HCT116 (cell line): Measurements from ENCODE around the gene PPM1H. TPM values are rescaled to one million over a fixed set of nuclear protein-coding genes. Genes with fewer than 3 reads are reported as not detected.

ENCODE experiments used
- ATAC-seq: fragments of 200-7000 bp; cut with Tn5 transposase; 2 replicates; pipeline ENCODE4 v1.9.1; 2020; ENCODE audit warnings: mild to moderate bottlenecking, moderate library complexity
- BruUV-seq: library from RNA; stranded (reverse); fragments of 400-500 nt; replicated peaks from 2 replicates; lab custom pipeline; 2021; lab: Mats Ljungman, UMichigan
- CTCF ChIA-PET: fragments of 300-600 bp; sonication (Branson Sonifier 250); formaldehyde crosslinking; loops from one replicate; lab custom pipeline; 2021; ENCODE audit warnings: antibody characterized with exemption; lab: Charles Lee
- POLR2A ChIA-PET: fragments of 300-600, 350-600 bp; sonication (Branson Sonifier 250); formaldehyde crosslinking; loops from one replicate; lab custom pipeline; 2021; ENCODE audit warnings: antibody characterized with exemption; lab: Charles Lee
- RAD21 ChIA-PET, 2 experiments: fragments of 300-600 bp; sonication (Branson Sonifier 250); formaldehyde crosslinking; loops; one replicate each; lab custom pipeline; 2023; ENCODE audit warnings: low total read pairs in 2 of 2; ENCODE audit not compliant: uncharacterized antibody in 2 of 2, unreplicated experiment in 2 of 2, low non-redundant PET in 1 of 2; lab: Charles Lee
- DNase-seq: peaks from one replicate; pipeline ENCODE4 v3.0.0-alpha.2; 2010; ENCODE audit warnings: low read depth, low spot score
- H2AFZ ChIP-seq: fragments of 200-600 bp; shearing (Covaris generic), sonication (generic); 2 replicates; pipeline ENCODE4 v1.6.1; 2017; ENCODE audit warnings: low read depth, mixed run types, mixed read lengths, antibody characterized with exemption, low read length; ENCODE audit not compliant: poor library complexity, severe bottlenecking
- H3K27ac ChIP-seq: 2 replicates; pipeline ENCODE4 v1.5.1; 2012; ENCODE audit warnings: low read depth, low read length
- H3K27me3 ChIP-seq: fragments of 200-600 bp; sonication (generic); 2 replicates; pipeline ENCODE4 v1.6.1; 2016; ENCODE audit warnings: mixed run types, low read length, mixed read lengths; ENCODE audit not compliant: insufficient read depth
- H3K36me3 ChIP-seq, 2 experiments: fragments of 200-500 bp in 1 of 2; fragments of 200-600 bp in 1 of 2; sonication (Bioruptor generic) in 1 of 2; sonication (generic) in 1 of 2; 2 replicates each; pipeline versions ENCODE4 v1.5.1 to v1.6.1; 2014 to 2016; ENCODE audit warnings: low read length in 2 of 2, inconsistent platforms in 1 of 2, mixed read lengths in 1 of 2, mixed run types in 1 of 2; ENCODE audit not compliant: insufficient read depth in 2 of 2, control insufficient read depth in 1 of 2
- H3K4me1 ChIP-seq, 2 experiments: fragments of 200-600 bp in 1 of 2; sonication (generic) in 1 of 2; 2 replicates each; pipeline versions ENCODE4 v1.5.1 to v1.6.1; 2012 to 2017; ENCODE audit warnings: low read length in 2 of 2, inconsistent platforms in 1 of 2, mild to moderate bottlenecking in 1 of 2, mixed read lengths in 1 of 2, mixed run types in 1 of 2, moderate library complexity in 1 of 2; ENCODE audit not compliant: insufficient read depth in 2 of 2, control insufficient read depth in 1 of 2
- H3K4me2 ChIP-seq: fragments of 200-600 bp; sonication (generic); 2 replicates; pipeline ENCODE4 v1.6.1; 2017; ENCODE audit warnings: mixed run types, low read length, mixed read lengths
- H3K4me3 ChIP-seq, 2 experiments: fragments of 200-600 bp in 1 of 2; sonication (generic) in 1 of 2; replicated peaks in 1 of 2; 2 replicates each; pipeline ENCODE4 v1.5.1; 2011 to 2016; ENCODE audit warnings: low read length in 2 of 2, control low read depth in 1 of 2, low read depth in 1 of 2, mild to moderate bottlenecking in 1 of 2, mixed read lengths in 1 of 2, mixed run types in 1 of 2
- H3K79me2 ChIP-seq: fragments of 200-600 bp; sonication (generic); 2 replicates; pipeline ENCODE4 v1.6.1; 2017; ENCODE audit warnings: mild to moderate bottlenecking, mixed run types, low read length, moderate library complexity, mixed read lengths; ENCODE audit not compliant: insufficient read depth
- H3K9ac ChIP-seq: fragments of 200-600 bp; sonication (generic); 2 replicates; pipeline ENCODE4 v1.6.1; 2016; ENCODE audit warnings: low read length, mixed read lengths
- H3K9me2 ChIP-seq: fragments of 200-600 bp; sonication (generic), shearing (Covaris generic); 2 replicates; pipeline ENCODE4 v1.6.1; 2017; ENCODE audit warnings: mixed run types, mild to moderate bottlenecking, moderate library complexity; ENCODE audit not compliant: insufficient read depth
- H3K9me3 ChIP-seq, 2 experiments: fragments of 200-500 bp in 1 of 2; fragments of 200-600 bp in 1 of 2; sonication (Bioruptor generic) in 1 of 2; sonication (generic) in 1 of 2; 2 replicates each; pipeline ENCODE4 v1.6.1; 2014 to 2017; ENCODE audit warnings: low read length in 2 of 2, mixed read lengths in 2 of 2, inconsistent platforms in 1 of 2, low read depth in 1 of 2, mild to moderate bottlenecking in 1 of 2, mixed run types in 1 of 2, moderate library complexity in 1 of 2; ENCODE audit not compliant: control insufficient read depth in 1 of 2, insufficient read depth in 1 of 2
- H4K20me1 ChIP-seq: fragments of 200-600 bp; sonication (generic), shearing (Covaris generic); 2 replicates; pipeline ENCODE4 v1.6.1; 2017; ENCODE audit warnings: mixed run types, mild to moderate bottlenecking, moderate library complexity; ENCODE audit not compliant: insufficient read depth
- CEBPB ChIP-seq: IDR thresholded peaks from 2 replicates; pipeline ENCODE4 v1.6.1; 2012; ENCODE audit warnings: low read depth
- ELF1 ChIP-seq: IDR thresholded peaks from 2 replicates; pipeline ENCODE4 v1.6.1; 2012; ENCODE audit warnings: low read depth, borderline replicate concordance
- FOSL1 ChIP-seq: IDR thresholded peaks from 2 replicates; pipeline ENCODE4 v1.6.1; 2012; ENCODE audit warnings: low read depth
- POLR2A ChIP-seq: IDR thresholded peaks from 2 replicates; pipeline ENCODE4 v1.7.0; 2011; ENCODE audit warnings: borderline replicate concordance; ENCODE audit not compliant: insufficient read depth, insufficient read length; ENCODE audit errors: extremely low read depth
- REST ChIP-seq: IDR thresholded peaks from 2 replicates; pipeline ENCODE4 v1.6.1; 2012; ENCODE audit warnings: low read depth
- ZBTB33 ChIP-seq: IDR thresholded peaks from 2 replicates; pipeline ENCODE4 v1.6.1; 2011; ENCODE audit warnings: mild to moderate bottlenecking, low read length, moderate library complexity; ENCODE audit not compliant: insufficient replicate concordance; ENCODE audit errors: extremely low read depth
- ZNF274 ChIP-seq: fragments of 200-500 bp; sonication (Bioruptor generic); IDR thresholded peaks from 2 replicates; pipeline ENCODE4 v1.6.1; 2014; ENCODE audit warnings: mild to moderate bottlenecking, low read depth, low read length, inconsistent platforms
- intact Hi-C: fragments of 100-400 bp; cut with micrococcal nuclease; formaldehyde crosslinking; loops from 2 replicates; pipeline ENCODE4 v1.10.0; 2022
- total RNA-seq: library from RNA; stranded (reverse); gene quantifications from one replicate; pipeline ENCODE4 v1.2.1, GENCODE V29; 2021; ENCODE audit not compliant: unreplicated experiment

The PPM1H gene
- total RNA-seq, 1 experiment from 2014 or later: 8.0 TPM

GRCh38 chr12:62700091-62700880 lies 234.7 kb downstream of the PPM1H start:
- Histone ChIP-seq H3K27me3 (no peaks in the 10 kb centered on the region), H3K27ac (no peak overlapping the region), H3K36me3 (no peaks in the 10 kb centered on the region), H3K9ac (no peak overlapping the region), H2AFZ (no peak overlapping the region), H3K4me2 (no peak overlapping the region), H3K4me1 (peaks cover 10 to 35% of the 10 kb centered on the region in 2 experiments; a peak in 3 of 4 replicates), H4K20me1 (no peaks in the 10 kb centered on the region), H3K9me3 (no peaks in the 10 kb centered on the region), H3K9me2 (no peaks in the 10 kb centered on the region), H3K79me2 (no peaks in the 10 kb centered on the region), H3K4me3 (no peak overlapping the region)
- intact Hi-C loops: no loop called here
- ChIA-PET RAD21 (no interaction called here), POLR2A (no interaction called here), CTCF (no interaction called here)
- ATAC-seq (no peak), DNase-seq (no peak)
- BruUV-seq: no TSS peak
- TF ChIP-seq ZBTB33: no peak
- TF ChIP-seq REST: no peak
- no peak for TF ChIP-seq POLR2A
- no peak for TF ChIP-seq CEBPB
- TF ChIP-seq FOSL1: no peak
- no peak for TF ChIP-seq ZNF274
- no peak for TF ChIP-seq ELF1
